ENCODE results near the gene ZSCAN2.

GRCh38 chr15:84605554-84605882 lies 4.7 kb downstream of the ZSCAN2 start:
- TF ChIP-seq POLR2A (IDR thresholded peaks at IDR 0.05; ENCODE audit: low read depth, low read length) (no peak), CTCF (conservative IDR thresholded peaks at IDR 0.05; ENCODE audit: low read depth, low read length) (no peak), CEBPB (IDR thresholded peaks at IDR 0.05; ENCODE audit: low read depth, low read length) (no peak)

All from IMR-90 (cell line).